Dendritic cell treated with granulocyte-macrophage colony-stimulating factor and Interleukin-4, amounts not matched to agents 40 ng/mL and 50 ng/mL, for 4 days (primary cell): Measurements from ENCODE around the gene EIF1AD.

Source experiments
- H3K27ac Mint-ChIP-seq: one replicate; pipeline ENCODE4 v1.8.0; 2022; ENCODE audit warnings: mild to moderate bottlenecking, mixed read lengths
- H3K27me3 Mint-ChIP-seq: one replicate; pipeline ENCODE4 v1.8.0; 2022; ENCODE audit warnings: mild to moderate bottlenecking, mixed read lengths
- H3K36me3 Mint-ChIP-seq: one replicate; pipeline ENCODE4 v1.8.0; 2022; ENCODE audit warnings: low read depth, mixed read lengths
- H3K4me1 Mint-ChIP-seq: one replicate; pipeline ENCODE4 v1.8.0; 2022; ENCODE audit warnings: low read depth, mixed read lengths
- H3K4me3 Mint-ChIP-seq: one replicate; pipeline ENCODE4 v1.8.0; 2022; ENCODE audit warnings: mild to moderate bottlenecking, moderate library complexity, mixed read lengths
- H3K9me3 Mint-ChIP-seq: one replicate; pipeline ENCODE4 v1.8.0; 2022; ENCODE audit warnings: mixed read lengths
- intact Hi-C: fragments of 100-400 bp; cut with micrococcal nuclease; formaldehyde crosslinking; loops from one replicate; pipeline ENCODE4 v1.15.0; 2022

The EIF1AD gene

DNA sequence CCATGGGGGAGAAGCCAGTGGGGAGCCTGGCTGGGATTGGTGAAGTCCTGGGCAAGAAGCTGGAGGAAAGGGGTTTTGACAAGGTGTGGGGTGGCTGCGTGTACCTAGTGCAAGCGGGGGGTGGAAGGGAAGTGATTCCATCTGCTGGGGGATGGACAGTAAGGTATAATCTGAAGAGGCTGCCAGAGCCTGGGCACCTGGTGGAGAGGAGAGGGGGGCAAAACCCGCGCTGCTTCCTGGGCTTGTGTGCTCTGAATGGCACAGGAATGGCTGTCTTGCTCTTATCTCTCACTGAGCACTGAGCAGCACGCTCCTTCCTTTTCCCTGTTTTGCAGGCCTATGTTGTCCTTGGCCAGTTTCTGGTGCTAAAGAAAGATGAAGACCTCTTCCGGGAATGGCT is 1.3 kb upstream of the EIF1AD start:
- peaks cover 4% of the 10 kb centered on the region for H3K27me3 Mint-ChIP-seq
- peak overlapping the region; percentile 98 for H3K4me3 Mint-ChIP-seq
- peaks cover 37% of the 10 kb centered on the region for H3K4me1 Mint-ChIP-seq
- H3K27ac Mint-ChIP-seq = peak overlapping the region; percentile 100
- intact Hi-C loops = loop anchor here (10.0 kb wide), 1 partner anchor 62 kb away; no protein-coding TSS in a partner anchor
- peaks cover 68% of the 10 kb centered on the region for H3K36me3 Mint-ChIP-seq
- no peaks in the 10 kb centered on the region for H3K9me3 Mint-ChIP-seq

DNA sequence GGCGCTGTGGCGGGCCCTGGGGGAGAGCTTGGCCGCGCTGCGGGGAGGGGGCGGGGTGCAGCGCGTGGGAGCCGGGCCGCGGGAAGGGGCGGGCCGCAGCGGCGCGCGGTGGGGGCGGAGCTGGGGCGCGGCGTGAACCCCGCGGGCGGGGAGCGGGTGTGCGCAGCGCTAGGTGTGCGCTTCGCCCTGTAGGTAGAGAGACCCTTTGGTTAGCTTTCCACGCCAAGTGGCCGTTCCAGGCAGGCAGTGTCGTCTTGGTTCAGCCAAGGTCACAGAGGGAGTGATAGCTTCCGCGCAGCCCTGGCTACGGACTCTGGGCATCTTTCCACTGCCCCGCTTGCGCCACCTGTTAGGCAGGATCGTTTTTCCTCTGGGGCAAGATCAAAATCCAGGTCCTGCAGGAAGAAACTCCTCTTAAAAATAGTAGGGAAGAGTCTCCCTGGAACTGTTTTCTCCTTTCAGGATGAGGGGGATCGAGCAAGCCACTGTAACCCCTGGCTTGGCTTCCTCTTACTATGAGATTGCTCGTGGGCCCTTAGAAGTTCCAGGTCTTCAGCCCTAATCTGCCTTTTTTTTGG is 780 bp upstream of the EIF1AD start:
- Mint-ChIP-seq H3K4me1 (peaks cover 35% of the 10 kb centered on the region), H3K4me3 (peak overlapping the region; percentile 98), H3K36me3 (peaks cover 73% of the 10 kb centered on the region), H3K9me3 (no peaks in the 10 kb centered on the region), H3K27me3 (peaks cover 4% of the 10 kb centered on the region), H3K27ac (peak overlapping the region; percentile 100)
- intact Hi-C loops = loop anchor here (1.0 to 10.0 kb wide), 2 partner anchors 41 to 62 kb away; partner anchors contain the start of gene SART1

DNA sequence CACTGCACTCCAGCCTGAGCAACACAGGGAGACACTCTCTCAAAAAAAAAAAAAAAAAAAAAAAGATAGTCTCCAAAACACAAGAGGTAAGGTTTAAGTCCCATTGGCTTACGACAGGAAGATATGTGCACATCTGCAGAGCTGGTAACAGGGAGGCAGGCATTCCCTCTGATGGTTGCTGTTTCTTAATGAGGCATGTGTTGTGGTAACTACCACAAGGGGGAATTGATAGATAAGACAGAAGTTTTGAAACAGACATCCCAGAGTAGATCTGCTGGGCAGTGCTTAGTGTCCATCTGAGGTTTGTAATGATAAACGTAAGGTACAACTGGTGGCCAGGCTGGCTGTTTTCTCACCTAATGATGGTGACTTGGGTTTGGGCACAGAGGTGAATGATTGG is 4.7 kb downstream of the EIF1AD start:
- Mint-ChIP-seq H3K36me3 (peaks cover 59% of the 10 kb centered on the region), H3K27me3 (no peaks in the 10 kb centered on the region), H3K9me3 (no peaks in the 10 kb centered on the region), H3K27ac (no peak overlapping the region), H3K4me3 (no peak overlapping the region), H3K4me1 (peaks cover 12% of the 10 kb centered on the region)
- intact Hi-C loops = no loop called here

DNA sequence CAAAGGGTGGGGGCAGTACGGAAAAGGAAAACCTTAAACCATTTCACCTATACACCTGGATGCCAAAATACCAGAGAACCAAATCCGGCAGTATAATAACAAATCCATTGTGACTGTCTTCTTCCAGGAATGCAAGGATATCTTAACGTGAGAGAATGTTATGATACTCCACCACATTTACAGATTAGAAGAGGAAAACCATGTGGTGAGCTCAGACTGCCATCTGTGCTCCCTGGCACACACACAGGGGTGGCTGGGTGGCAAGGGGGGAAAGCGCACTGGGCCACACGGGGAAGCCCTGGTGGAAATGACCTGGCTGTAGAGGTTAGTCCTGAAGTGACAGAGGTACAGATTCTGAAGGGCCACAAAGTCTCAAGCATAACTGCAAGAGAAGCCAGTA is 9.9 kb downstream of the EIF1AD start:
- H3K27me3 Mint-ChIP-seq = no peaks in the 10 kb centered on the region
- peaks cover 24% of the 10 kb centered on the region for H3K36me3 Mint-ChIP-seq

DNA sequence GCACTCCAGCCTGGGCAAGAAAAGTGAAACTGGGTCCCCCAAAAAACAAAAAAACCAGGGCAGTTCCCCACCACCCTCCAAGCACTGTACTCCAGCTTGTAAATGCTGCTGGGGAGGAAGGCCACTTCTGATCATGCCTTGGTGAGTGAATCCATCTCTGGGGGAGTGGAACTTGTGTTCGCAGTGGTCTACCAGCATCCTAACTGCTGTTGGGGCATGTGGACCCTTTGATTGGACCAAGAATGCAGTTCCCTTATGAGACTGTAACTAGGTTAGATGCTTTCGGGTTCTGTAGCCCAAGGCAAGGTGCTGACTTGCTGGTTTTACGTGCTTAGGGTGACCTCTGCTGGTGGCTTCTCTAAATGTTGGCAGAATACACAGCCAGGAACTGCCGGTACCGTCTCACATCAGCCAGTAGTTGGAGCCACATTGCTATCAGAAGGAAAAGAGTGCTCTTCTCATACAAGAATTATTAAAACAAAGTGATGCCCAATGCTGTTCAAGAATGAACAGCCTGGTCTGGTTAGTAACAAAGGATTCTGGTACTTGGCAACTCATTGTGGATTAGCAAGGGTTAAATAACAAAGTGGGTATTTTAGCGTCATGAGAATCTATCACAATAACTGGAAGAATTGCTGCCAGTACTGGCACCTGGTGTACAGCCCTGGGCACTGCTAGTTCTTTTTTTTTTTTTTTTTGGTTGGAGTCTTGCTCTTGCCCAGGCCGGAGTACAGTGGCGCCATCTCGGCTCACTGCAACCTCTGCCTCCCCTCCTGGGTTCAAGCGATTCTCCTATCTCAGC is 13.0 kb downstream of the EIF1AD start:
- peaks cover 8% of the 10 kb centered on the region for H3K36me3 Mint-ChIP-seq
- intact Hi-C loops = loop anchor here (1.0 kb wide), 3 partner anchors 101 to 283 kb away; partner anchors contain the start of gene FIBP
- H3K4me1 Mint-ChIP-seq = peaks cover 12% of the 10 kb centered on the region
- H3K9me3 Mint-ChIP-seq = no peaks in the 10 kb centered on the region
- H3K4me3 Mint-ChIP-seq = no peak overlapping the region
- H3K27ac Mint-ChIP-seq = peak overlapping the region; percentile 53
- H3K27me3 Mint-ChIP-seq = no peaks in the 10 kb centered on the region

More for the DNA sequence above, 9.9 kb downstream of the EIF1AD start:
- Mint-ChIP-seq H3K27ac (no peak overlapping the region), H3K4me1 (peaks cover 7% of the 10 kb centered on the region), H3K9me3 (no peaks in the 10 kb centered on the region), H3K4me3 (no peak overlapping the region)
- intact Hi-C loops = no loop called here

DNA sequence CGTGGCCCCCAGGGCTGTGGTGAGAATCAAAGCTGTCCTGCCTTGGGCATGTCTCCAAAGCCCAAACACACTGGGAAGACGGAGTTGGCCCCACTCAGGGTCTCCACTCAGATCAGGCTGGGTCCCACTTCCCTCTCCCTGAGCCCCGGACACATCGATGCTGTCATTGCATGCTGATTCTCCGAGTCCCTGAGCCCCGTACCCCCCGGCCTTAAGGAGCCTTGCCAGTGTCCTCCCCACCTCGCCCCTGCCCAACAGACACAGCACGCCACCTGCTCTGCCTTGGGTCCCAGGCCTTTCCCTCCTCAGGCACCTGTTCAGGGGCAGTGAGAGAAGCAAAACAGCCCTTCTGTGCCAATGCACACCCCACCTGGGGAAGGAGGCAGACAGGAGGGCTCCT is 14.6 kb downstream of the EIF1AD start:
- Mint-ChIP-seq H3K27ac (no peak overlapping the region), H3K36me3 (peaks cover 8% of the 10 kb centered on the region), H3K27me3 (no peaks in the 10 kb centered on the region), H3K4me3 (no peak overlapping the region), H3K4me1 (peaks cover 12% of the 10 kb centered on the region), H3K9me3 (no peaks in the 10 kb centered on the region)
- intact Hi-C loops = no loop called here

DNA sequence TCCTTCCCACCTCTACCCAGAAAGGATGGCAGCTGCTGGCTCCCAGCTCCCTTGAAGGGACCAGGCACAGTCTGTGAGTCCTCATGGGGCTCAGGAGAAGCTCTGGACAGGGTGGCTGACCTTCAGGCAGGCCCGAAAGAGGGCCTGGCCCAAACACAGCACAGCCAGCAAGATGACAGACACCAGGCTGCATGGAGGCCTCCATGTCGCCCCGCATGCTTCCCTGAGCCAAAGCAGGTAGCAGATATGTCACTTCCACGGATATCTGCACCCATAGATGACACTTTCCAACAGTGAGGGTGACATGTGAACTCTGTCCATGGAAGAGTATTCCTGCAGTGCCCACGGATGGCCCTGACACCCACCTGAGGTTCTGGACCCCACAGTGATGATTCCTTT is 18.4 kb downstream of the EIF1AD start:
- no peaks in the 10 kb centered on the region for H3K9me3 Mint-ChIP-seq
- H3K36me3 Mint-ChIP-seq = peaks cover 22% of the 10 kb centered on the region
- H3K27ac Mint-ChIP-seq = no peak overlapping the region
- H3K4me3 Mint-ChIP-seq = no peak overlapping the region
- H3K27me3 Mint-ChIP-seq = no peaks in the 10 kb centered on the region
- intact Hi-C loops = no loop called here
- H3K4me1 Mint-ChIP-seq = peaks cover 11% of the 10 kb centered on the region

DNA sequence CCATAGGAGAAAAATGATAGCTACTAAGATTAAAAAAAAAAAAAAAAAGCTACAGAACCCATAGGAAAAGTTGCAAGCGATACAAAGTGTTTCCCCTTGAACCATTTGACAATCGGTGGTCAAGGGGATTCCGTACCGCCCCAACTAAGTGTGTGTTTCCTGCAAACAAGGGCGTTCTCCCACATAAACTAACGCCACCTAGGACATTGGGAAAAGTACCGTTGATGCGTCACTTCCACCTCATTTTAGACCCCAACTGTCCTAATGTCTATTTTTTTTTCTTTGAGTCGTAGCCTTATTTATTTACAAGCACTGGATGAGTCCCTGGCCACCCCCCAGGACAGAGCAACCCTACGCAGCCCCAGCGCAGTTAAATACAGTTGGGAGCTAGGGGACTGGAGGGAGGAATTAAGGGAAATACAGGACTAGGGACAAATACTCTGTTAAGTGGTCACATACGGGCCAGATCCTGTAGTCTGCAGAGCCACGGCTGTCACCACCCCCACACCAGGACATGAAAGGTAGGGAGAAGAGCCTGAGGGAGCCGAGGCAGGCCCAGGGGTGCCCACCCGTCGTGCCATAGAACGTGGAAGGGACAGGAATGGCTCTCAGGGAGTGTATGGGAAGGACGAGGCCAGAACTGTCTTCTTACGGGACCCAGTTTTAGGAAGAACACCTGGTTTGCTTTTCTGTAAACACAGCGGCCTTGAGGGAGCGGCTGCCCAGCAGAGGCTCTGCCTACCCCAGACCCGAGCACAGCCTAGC is 19.0 kb downstream of the EIF1AD start:
- Mint-ChIP-seq H3K4me1 (peaks cover 11% of the 10 kb centered on the region), H3K4me3 (no peak overlapping the region), H3K27me3 (no peaks in the 10 kb centered on the region), H3K36me3 (peaks cover 28% of the 10 kb centered on the region), H3K27ac (no peak overlapping the region), H3K9me3 (no peaks in the 10 kb centered on the region)
- intact Hi-C loops = no loop called here

DNA sequence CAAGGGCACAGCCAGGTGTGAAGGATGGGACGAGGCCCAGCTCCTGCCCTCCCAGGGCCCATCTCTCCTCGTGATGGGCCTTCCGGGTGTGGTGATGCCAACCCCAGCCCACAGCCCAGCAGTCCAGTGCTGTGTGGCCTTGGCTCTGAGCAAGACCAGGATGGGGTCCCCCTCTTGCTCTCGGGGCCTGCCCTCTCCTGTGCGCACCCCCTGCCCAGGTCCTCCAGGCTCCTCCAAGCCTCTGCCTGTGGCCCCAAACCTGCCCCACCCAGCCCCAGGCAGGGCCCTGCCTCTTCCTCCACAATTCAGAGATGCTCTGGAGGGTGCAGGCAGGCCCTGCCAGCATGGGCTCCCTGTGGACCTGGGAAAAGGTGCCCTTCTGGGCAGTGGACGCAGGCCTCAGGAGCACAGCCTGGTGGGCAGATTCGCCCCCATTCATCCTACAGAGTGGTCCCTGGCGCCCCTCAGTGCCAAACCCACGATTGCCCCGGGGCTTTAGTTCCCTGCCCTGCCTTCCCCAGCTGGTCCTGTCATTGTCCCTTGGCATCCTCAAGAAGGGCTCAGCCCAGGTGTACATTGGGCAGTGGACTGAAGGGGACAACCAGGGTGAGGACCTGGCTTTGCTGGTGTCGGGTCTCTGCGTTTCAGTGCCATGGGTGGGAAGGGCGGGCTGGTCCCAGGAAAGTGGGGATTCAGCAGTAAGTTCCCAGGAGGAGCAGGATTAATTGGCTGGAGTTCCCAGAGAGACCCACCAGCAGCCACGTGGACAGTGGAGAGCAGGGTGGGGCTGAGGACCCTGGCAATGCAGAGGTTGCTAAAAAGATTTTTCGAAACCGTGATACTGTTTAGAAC is 19.8 kb downstream of the EIF1AD start:
- H3K36me3 Mint-ChIP-seq = peaks cover 36% of the 10 kb centered on the region
- H3K9me3 Mint-ChIP-seq = no peaks in the 10 kb centered on the region
- no peak overlapping the region for H3K27ac Mint-ChIP-seq
- no peak overlapping the region for H3K4me3 Mint-ChIP-seq
- intact Hi-C loops = no loop called here
- H3K4me1 Mint-ChIP-seq = peaks cover 11% of the 10 kb centered on the region
- no peaks in the 10 kb centered on the region for H3K27me3 Mint-ChIP-seq

DNA sequence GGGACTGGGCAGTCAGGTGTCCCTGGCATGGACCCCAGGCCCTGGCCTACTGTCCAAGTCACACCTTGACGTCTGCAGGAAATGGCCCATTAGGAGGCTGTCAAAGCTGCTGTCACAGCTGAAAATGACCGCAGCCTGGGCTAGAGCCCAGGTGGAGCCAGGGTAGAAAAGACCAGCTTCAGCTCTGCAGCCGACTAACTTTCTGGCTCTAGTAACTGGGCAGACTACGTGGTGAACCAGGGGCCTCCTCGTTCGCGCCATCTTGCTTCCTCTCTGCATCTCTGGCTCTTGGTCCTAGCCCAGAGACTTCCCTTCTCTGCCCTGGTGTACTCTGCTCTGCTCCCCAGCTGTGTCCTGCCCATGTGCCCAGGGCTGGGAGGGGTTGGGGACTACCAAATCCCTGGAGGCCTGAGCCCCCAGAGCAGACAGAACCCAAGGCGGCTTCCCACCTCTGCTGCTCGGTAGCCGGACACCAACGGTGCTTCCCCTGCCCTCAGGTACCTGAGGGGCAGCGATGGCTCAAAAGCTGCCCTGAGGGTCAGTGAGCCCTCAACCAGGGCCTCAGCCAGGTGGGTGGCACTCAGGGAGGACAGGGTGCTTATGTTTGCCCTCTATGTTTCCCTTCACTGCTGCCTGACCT is 20.7 kb downstream of the EIF1AD start:
- Mint-ChIP-seq H3K27me3 (no peaks in the 10 kb centered on the region), H3K4me1 (peaks cover 12% of the 10 kb centered on the region), H3K36me3 (peaks cover 46% of the 10 kb centered on the region), H3K27ac (no peak overlapping the region), H3K4me3 (no peak overlapping the region), H3K9me3 (no peaks in the 10 kb centered on the region)
- intact Hi-C loops = no loop called here

DNA sequence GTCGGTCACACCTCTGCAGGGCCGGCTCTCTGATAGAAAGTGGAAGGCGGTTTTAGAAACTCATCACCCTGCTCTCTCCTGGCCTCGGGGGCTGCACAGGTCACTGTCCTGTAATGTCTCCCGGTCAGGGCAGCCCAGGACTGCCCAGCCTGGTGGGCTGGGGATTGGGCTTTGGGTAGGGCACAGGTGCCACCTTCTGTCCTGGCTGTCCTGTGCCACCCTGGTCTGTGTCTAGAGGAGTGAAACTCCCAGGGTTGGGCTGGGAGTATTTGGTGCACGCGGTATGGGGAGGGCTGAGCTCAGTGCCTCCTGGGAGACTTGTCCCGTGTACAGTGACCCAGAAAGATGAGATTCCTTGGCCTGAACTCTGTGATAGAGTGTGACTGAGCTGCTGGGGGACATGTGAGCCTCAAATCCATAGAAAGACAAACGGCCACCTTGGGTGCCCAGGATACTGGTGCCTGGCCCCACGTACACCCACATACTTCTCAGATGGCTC is 22.6 kb downstream of the EIF1AD start:
- intact Hi-C loops = no loop called here
- Mint-ChIP-seq H3K4me1 (peaks cover 21% of the 10 kb centered on the region), H3K4me3 (no peak overlapping the region), H3K36me3 (peaks cover 57% of the 10 kb centered on the region), H3K27ac (peak overlapping the region; percentile 10), H3K9me3 (no peaks in the 10 kb centered on the region), H3K27me3 (no peaks in the 10 kb centered on the region)

DNA sequence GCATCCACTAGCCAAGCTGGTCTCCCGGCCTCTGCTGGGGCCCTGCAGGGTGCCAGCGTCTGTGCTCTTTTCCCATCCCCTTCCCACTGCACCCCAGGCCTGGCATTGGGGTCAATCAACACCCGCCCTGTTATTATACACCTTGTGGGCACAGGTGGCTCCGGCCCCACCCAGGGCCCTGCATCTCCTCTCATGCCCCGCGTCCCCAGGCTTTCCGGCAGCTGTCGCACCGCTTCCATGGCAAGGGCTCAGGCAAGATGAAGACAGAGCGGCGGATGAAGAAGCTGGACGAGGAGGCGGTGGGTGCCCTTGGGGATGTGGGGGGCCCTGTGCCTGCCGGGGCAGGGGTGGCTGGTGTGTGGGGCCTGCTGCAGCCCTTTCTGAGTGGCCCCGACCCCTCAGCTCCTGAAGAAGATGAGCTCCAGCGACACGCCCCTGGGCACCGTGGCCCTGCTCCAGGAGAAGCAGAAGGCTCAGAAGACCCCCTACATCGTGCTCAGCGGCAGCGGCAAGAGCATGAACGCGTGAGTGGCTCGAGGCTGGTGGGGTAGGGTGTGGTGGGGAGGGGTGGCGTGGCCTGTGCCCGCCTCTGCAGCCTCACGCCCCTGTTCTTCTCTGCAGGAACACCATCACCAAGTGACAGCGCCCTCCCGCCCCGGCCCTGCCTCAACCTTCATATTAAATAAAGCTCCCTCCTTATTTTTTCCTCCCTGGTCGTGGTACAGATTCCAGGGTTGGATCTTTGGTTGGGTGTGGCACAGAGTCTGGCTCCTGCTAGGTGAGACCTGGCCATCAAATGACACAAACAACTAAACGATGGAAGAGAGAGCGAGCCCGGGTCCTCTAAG is 23.3 kb downstream of the EIF1AD start:
- Mint-ChIP-seq H3K9me3 (no peaks in the 10 kb centered on the region), H3K27me3 (no peaks in the 10 kb centered on the region), H3K27ac (peak overlapping the region; percentile 10), H3K4me1 (peaks cover 21% of the 10 kb centered on the region), H3K36me3 (peaks cover 62% of the 10 kb centered on the region), H3K4me3 (no peak overlapping the region)
- intact Hi-C loops = no loop called here
